ENCODE data around the gene TIMM44. TPM values are rescaled to one million over a fixed set of nuclear protein-coding genes. Genes with fewer than 3 reads are reported as not detected.
"Not testable (repeated sequence)": the region's sequence is repeated elsewhere in the genome, so short reads cannot be mapped to it uniquely, and the experiment has no call there.

TIMM44 gene
- total RNA-seq, 2 donors from 2014 or later, result 91.2 to 112 TPM

DNA sequence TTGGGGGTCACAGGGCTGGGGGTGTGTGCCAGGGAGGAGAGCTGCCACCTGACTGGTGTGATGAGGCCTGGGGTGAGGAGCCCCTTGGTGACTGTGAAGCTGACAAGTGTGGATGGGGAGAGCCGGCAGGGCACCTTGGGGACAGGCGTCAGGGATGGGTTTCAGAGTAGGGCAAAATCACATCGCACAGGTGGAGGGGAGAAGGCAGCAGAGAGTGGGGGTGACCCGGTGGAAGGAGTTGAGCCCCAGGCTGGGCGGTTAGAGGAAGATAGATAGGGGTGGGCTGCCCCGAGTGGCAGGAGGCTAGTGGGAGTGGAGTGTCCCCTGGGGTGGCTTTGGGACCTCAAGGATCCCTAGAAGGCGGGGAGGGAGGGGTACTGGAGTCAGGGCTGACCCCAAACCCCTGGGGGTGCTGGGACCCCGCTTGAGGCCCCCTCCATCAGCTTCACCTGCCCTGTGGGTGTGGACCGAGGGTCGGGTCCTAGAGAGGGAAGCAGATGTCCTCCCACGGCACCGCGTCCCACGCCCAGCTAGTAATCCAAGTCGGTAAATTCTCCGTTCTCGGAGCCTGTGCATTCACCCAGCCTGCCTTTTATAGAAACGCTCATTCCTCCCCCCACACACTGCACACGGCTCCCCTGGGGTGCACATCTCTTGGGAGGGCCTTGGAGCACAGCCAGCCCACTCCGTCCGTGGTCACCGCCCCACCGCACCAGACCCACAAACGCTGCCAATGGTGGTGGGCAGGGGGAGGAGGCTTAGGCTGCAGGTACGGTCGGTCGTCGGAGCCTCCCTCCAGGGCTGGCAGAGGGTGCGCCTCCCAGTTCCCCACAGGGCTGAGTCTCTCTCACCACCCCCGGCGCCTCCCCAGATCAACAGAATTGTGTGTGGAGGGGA lies 19.9 kb downstream of the TIMM44 start:
- ATAC-seq (replicated peaks in 1 of 2), result no peak
- Mint-ChIP-seq H3K4me3 (no peak overlapping the region), H3K9me3 (no peaks in the 10 kb centered on the region)

DNA sequence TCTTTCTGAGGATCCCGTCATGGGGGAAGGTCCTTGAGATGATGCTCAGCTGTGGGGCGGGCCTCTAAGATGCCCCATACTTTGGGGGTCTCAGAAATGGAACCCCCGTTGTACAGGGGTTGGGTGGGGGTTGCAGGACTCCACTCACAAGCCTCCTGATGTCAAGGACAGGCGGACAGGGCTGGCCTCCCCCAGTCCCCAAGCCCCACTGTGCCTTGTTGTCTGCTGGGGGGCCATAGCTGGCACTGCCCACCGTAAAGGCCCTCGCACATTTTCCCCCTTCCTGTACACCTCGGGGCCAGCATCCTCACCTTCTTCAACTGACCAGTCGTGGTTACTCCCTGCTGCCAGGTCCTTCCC lies 20.6 kb downstream of the TIMM44 start:
- H3K9me3 Mint-ChIP-seq, result no peaks in the 10 kb centered on the region
- no peak for ATAC-seq (replicated peaks in 1 of 2)

More for the DNA sequence above, 19.9 kb downstream of the TIMM44 start:
- Mint-ChIP-seq H3K36me3 (ENCODE audit: insufficient read depth in 2 of 2) (peaks cover 1 to 4% of the 10 kb centered on the region in 2 donors), H3K27ac (no peak overlapping the region), H3K27me3 (ENCODE audit: low read depth) (peaks cover 7% of the 10 kb centered on the region), H3K4me1 (ENCODE audit: low read depth) (peaks cover 20% of the 10 kb centered on the region)
- no peak for DNase-seq

GRCh38 chr19:7921967-7922835 lies 21.3 kb downstream of the TIMM44 start:
- H3K4me3 Mint-ChIP-seq, result no peak overlapping the region

More for the DNA sequence above, 20.6 kb downstream of the TIMM44 start:
- H3K36me3 Mint-ChIP-seq (ENCODE audit: insufficient read depth in 2 of 2), result peaks cover 1 to 4% of the 10 kb centered on the region in 2 donors
- peaks cover 27% of the 10 kb centered on the region for H3K4me1 Mint-ChIP-seq (ENCODE audit: low read depth)
- H3K4me3 Mint-ChIP-seq, result no peak overlapping the region
- DNase-seq, result no peak
- H3K27me3 Mint-ChIP-seq (ENCODE audit: low read depth), result peaks cover 14% of the 10 kb centered on the region
- H3K27ac Mint-ChIP-seq, result no peak overlapping the region

DNA sequence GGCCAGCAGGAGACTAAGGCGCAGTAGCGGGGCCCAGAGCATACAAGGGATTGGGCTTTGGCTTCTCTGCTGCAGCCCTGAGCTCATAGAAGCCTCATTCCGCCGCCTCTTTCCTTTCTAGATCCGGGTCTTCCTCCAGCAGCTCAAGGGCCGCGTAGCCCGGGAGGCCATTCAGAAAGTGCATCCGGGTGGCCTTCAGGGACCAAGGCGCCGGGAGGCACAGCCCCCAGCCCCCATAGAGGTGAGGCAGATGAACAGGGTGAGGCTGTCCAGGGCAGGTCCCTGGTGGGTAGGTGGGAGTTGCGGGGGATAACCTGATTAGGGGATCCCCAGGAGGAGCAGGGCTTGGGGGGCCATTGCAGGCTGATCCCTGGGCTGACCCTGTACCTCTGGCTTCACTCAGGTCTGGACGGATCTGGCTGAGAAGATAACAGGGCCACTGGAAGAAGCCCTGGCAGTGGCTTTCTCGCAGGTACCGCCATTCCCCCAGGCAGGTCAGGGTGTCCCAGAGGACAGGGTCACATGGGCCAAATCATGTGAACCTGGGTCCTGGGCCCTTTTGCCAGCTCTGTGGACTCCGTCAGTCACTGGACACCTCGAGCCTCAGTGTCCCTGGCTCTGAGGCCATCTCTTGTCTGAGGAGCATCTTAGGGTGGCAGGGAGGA lies 22.0 kb downstream of the TIMM44 start:
- ATAC-seq (replicated peaks in 1 of 2) (no peak), DNase-seq (no peak)
- no peaks in the 10 kb centered on the region for H3K9me3 Mint-ChIP-seq
- peak overlapping the region; percentile 91 to 96 for H3K4me3 Mint-ChIP-seq
- H3K36me3 Mint-ChIP-seq (ENCODE audit: insufficient read depth in 2 of 2), result peaks cover 1 to 4% of the 10 kb centered on the region in 2 donors
- H3K27me3 Mint-ChIP-seq (ENCODE audit: low read depth), result peaks cover 16% of the 10 kb centered on the region
- no peak overlapping the region for H3K27ac Mint-ChIP-seq
- peaks cover 25% of the 10 kb centered on the region for H3K4me1 Mint-ChIP-seq (ENCODE audit: low read depth)

More at GRCh38 chr19:7921967-7922835, 21.3 kb downstream of the TIMM44 start:
- peaks cover 16% of the 10 kb centered on the region for H3K27me3 Mint-ChIP-seq (ENCODE audit: low read depth)
- no peaks in the 10 kb centered on the region for H3K9me3 Mint-ChIP-seq
- no peak for ATAC-seq (replicated peaks in 1 of 2)
- peaks cover 1 to 4% of the 10 kb centered on the region in 2 donors for H3K36me3 Mint-ChIP-seq (ENCODE audit: insufficient read depth in 2 of 2)
- no peak overlapping the region for H3K27ac Mint-ChIP-seq
- no peak for DNase-seq
- peaks cover 28% of the 10 kb centered on the region for H3K4me1 Mint-ChIP-seq (ENCODE audit: low read depth)

- DNase-seq, result peak; percentile 98 to 99
- Mint-ChIP-seq H3K9me3 (no peaks in the 10 kb centered on the region), H3K36me3 (ENCODE audit: insufficient read depth in 2 of 2) (peaks cover 1 to 4% of the 10 kb centered on the region in 2 donors), H3K4me1 (ENCODE audit: low read depth) (peaks cover 25% of the 10 kb centered on the region), H3K4me3 (peak overlapping the region; percentile 91 to 96), H3K27me3 (ENCODE audit: low read depth) (peaks cover 19% of the 10 kb centered on the region), H3K27ac (peak overlapping the region; percentile 94)
- peak; percentile 49 to 58 for ATAC-seq (replicated peaks in 1 of 2)
Measured at GRCh38 chr19:7920519-7921301, 22.8 kb downstream of the TIMM44 start.

GRCh38 chr19:7919610-7920518 lies 23.6 kb downstream of the TIMM44 start, which contains the start of gene SNAPC2:
TSS of gene SNAPC2 (plus strand) at chr19:7920338. CDS start at chr19:7920367, 29 bp downstream.
- peak; percentile 69 to 72 for ATAC-seq (replicated peaks in 1 of 2)
- peak; percentile 98 for DNase-seq
- H3K36me3 Mint-ChIP-seq (ENCODE audit: insufficient read depth in 2 of 2), result peaks cover 1 to 4% of the 10 kb centered on the region in 2 donors
- H3K27me3 Mint-ChIP-seq (ENCODE audit: low read depth), result peaks cover 27% of the 10 kb centered on the region
- H3K4me1 Mint-ChIP-seq (ENCODE audit: low read depth), result peaks cover 31% of the 10 kb centered on the region
- peak within 1 kb of the TSS; percentile 91 to 96 for H3K4me3 Mint-ChIP-seq
- H3K27ac Mint-ChIP-seq, result peak within 1 kb of the TSS; percentile 94
- H3K9me3 Mint-ChIP-seq, result no peaks in the 10 kb centered on the region

GRCh38 chr19:7918615-7919421 lies 24.6 kb downstream of the TIMM44 start:
- Mint-ChIP-seq H3K4me1 (ENCODE audit: low read depth) (peaks cover 31% of the 10 kb centered on the region), H3K4me3 (peak overlapping the region; percentile 91 to 96)

DNA sequence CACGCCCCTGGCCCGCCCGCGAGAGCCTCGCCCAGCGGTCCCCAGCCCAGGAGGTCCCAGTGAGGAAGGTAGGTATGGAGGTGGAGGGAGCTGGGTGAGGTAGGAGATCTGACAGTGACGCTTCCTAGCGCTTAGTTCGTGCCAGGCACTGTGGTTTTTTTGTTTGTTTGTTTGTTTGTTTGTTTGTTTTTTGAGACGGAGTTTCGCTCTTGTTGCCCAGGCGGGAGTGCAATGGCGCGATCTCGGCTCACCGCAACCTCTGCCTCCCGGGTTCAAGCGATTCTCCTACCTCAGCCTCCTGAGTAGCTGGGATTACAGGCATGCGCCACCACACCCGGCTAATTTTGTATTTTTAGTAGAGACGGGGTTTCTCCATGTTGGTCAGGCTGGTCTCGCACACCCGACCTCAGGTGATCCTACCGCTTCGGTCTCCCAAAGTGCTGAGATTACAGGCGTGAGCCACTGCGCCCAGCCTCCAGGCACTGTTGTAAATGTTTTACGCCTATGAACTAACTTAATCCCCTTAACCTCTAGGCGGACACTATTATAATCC lies 25.3 kb downstream of the TIMM44 start:
- peak overlapping the region; percentile 26 to 79 for H3K4me3 Mint-ChIP-seq
- H3K27me3 Mint-ChIP-seq (ENCODE audit: low read depth), result peaks cover 28% of the 10 kb centered on the region
- not testable (repeated sequence) for H3K27ac Mint-ChIP-seq; ATAC-seq (replicated peaks in 1 of 2); H3K36me3 Mint-ChIP-seq (ENCODE audit: insufficient read depth in 2 of 2); DNase-seq; H3K9me3 Mint-ChIP-seq
- H3K4me1 Mint-ChIP-seq (ENCODE audit: low read depth), result peaks cover 31% of the 10 kb centered on the region

More at GRCh38 chr19:7918615-7919421, 24.6 kb downstream of the TIMM44 start:
- peaks cover 28% of the 10 kb centered on the region for H3K27me3 Mint-ChIP-seq (ENCODE audit: low read depth)
- no peaks in the 10 kb centered on the region for H3K9me3 Mint-ChIP-seq
- H3K36me3 Mint-ChIP-seq (ENCODE audit: insufficient read depth in 2 of 2), result peaks cover 1 to 4% of the 10 kb centered on the region in 2 donors
- DNase-seq (no peak), ATAC-seq (replicated peaks in 1 of 2) (no peak)
- no peak overlapping the region for H3K27ac Mint-ChIP-seq

DNA sequence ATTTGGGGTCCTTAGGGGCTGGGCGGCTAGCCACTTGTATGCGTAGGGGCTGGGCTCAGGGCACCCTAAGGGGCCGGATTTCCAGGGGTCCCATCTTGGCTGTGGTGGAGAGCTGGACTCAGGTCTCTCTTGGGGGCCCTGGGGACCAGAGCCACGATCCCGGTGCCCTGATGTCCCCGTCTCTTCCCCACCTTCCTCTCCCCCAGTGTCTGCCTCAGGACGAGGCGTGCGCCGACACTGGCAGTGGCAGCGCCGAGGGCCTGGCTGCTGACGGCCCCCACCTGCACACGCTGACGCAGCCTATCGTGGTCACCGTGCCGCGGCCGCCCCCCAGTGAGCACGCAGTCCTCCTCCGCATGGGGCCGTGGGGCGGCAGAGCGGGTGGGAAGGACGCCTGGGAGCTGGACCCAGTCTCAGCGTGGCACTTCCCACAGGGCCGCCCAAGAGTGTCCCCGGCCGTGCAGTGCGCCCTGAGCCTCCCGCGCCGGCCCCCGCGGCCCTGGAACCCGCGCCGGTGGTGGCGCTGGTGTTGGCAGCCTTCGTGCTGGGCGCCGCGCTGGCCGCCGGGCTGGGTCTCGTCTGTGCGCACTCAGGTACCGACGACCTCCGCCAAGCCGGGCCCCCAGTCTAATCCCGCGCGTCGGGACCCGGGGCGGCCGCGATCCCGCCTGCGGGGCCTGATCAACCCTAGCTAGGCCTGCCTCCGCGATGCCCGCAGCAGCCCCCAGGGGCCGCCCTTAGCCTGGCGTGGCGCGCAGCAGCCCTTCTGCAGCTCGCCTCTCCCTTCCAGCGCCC lies 26.0 kb downstream of the TIMM44 start:
- ATAC-seq (replicated peaks in 1 of 2), result peak; percentile 46 to 47
- Mint-ChIP-seq H3K36me3 (ENCODE audit: insufficient read depth in 2 of 2) (peaks cover 1 to 9% of the 10 kb centered on the region in 2 donors), H3K27me3 (ENCODE audit: low read depth) (peaks cover 28% of the 10 kb centered on the region), H3K9me3 (no peaks in the 10 kb centered on the region), H3K4me3 (peak overlapping the region; percentile 79 to 84), H3K4me1 (ENCODE audit: low read depth) (peaks cover 31% of the 10 kb centered on the region), H3K27ac (no peak overlapping the region)
- peak; percentile 83 for DNase-seq

DNA sequence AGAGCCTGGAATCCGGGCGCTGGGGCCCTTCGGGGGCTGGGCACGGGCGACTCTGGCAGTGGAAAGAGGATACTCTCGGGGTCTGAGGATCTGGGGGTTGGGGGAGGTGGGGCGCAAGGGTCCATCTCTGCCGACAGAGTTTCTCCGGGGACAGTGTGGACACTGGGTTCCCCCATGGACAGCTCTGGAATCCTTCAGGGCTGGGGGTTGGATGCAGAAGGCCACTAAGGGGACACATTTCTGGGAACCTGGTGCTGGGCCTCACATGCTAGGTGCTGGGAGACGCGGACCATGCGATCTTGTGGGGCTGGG lies 26.6 kb downstream of the TIMM44 start:
- Mint-ChIP-seq H3K4me1 (ENCODE audit: low read depth) (peaks cover 31% of the 10 kb centered on the region), H3K27ac (no peak overlapping the region), H3K9me3 (no peaks in the 10 kb centered on the region), H3K4me3 (peak overlapping the region; percentile 76 to 84), H3K36me3 (ENCODE audit: insufficient read depth in 2 of 2) (peaks cover 1 to 9% of the 10 kb centered on the region in 2 donors), H3K27me3 (ENCODE audit: low read depth) (peaks cover 28% of the 10 kb centered on the region)
- no peak for ATAC-seq (replicated peaks in 1 of 2)
- DNase-seq, result no peak

Data from activated T-cell treated with anti-CD3 and anti-CD28 coated beads, Interleukin-2, amount 50 U/mL, for 72 hours (primary cell).